SK-N-SH treated with all-trans-retinoic acid at 6 μM for 48 hours (cell line): ENCODE data around the gene HNRNPH2.

Source experiments
- ATAC-seq: fragments of 200-7000 bp; cut with Tn5 transposase; 3 replicates; pipeline ENCODE4 v1.9.1; 2020; ENCODE audit warnings: mild to moderate bottlenecking, moderate library complexity
- ARNTL ChIP-seq: fragments of 450-650 bp; formaldehyde crosslinking; IDR thresholded peaks from 2 replicates; pipeline ENCODE4 v1.5.0; 2020; ENCODE audit warnings: low read depth, mild to moderate bottlenecking, moderate library complexity, borderline replicate concordance
- BACH2 ChIP-seq: fragments of 250-450 bp; sonication (Bioruptor Pico); IDR thresholded peaks from 2 replicates; pipeline ENCODE4 v1.9.0; 2021; ENCODE audit warnings: mild to moderate bottlenecking, borderline replicate concordance
- CSDC2 ChIP-seq: fragments of 250-450 bp; sonication (Bioruptor Pico); IDR thresholded peaks from 2 replicates; pipeline ENCODE4 v1.5.0; 2020; ENCODE audit warnings: mild to moderate bottlenecking, moderate library complexity
- ESRRG ChIP-seq: fragments of 250-450 bp; sonication (Bioruptor Pico); IDR thresholded peaks from 2 replicates; pipeline ENCODE4 v1.6.1; 2021; ENCODE audit warnings: mild to moderate bottlenecking
- GLIS3 ChIP-seq: fragments of 250-450 bp; sonication (Bioruptor Pico); IDR thresholded peaks from 2 replicates; pipeline ENCODE4 v1.5.0; 2020; ENCODE audit warnings: mild to moderate bottlenecking, moderate library complexity
- ISL1 ChIP-seq: fragments of 250-450 bp; sonication (Bioruptor Pico); IDR thresholded peaks from 2 replicates; pipeline ENCODE4 v2.1.2; 2022; ENCODE audit warnings: mild to moderate bottlenecking, moderate library complexity
- OSR1 ChIP-seq: fragments of 250-450 bp; sonication (Bioruptor Pico); IDR thresholded peaks from 2 replicates; pipeline ENCODE4 v1.8.0; 2022; ENCODE audit warnings: moderate library complexity, mild to moderate bottlenecking, inconsistent platforms
- PPARA ChIP-seq: fragments of 250-450 bp; sonication (Bioruptor Pico); IDR thresholded peaks from 2 replicates; pipeline ENCODE4 v1.5.0; 2020; ENCODE audit warnings: mild to moderate bottlenecking, borderline replicate concordance
- SNAI2 ChIP-seq: fragments of 250-450 bp; sonication (Bioruptor Pico); IDR thresholded peaks from 2 replicates; pipeline ENCODE4 v1.5.0; 2020; ENCODE audit warnings: mild to moderate bottlenecking, moderate library complexity
- TOX ChIP-seq: fragments of 250-450 bp; sonication (Bioruptor Pico); IDR thresholded peaks from 2 replicates; pipeline ENCODE4 v1.8.0; 2021; ENCODE audit warnings: mild to moderate bottlenecking, moderate library complexity, borderline replicate concordance
- ZC3H10 ChIP-seq: fragments of 250-450 bp; sonication (Bioruptor Pico); IDR thresholded peaks from 2 replicates; pipeline ENCODE4 v1.5.1; 2021; ENCODE audit warnings: mild to moderate bottlenecking, moderate library complexity
- ZFP3 ChIP-seq: fragments of 250-450 bp; sonication (Bioruptor Pico); IDR thresholded peaks from 2 replicates; pipeline ENCODE4 v1.5.0; 2020; ENCODE audit warnings: mild to moderate bottlenecking, moderate library complexity
- ZFP30 ChIP-seq: fragments of 450-650 bp; formaldehyde crosslinking; IDR thresholded peaks from 2 replicates; pipeline ENCODE4 v1.5.0; 2022; ENCODE audit warnings: mild to moderate bottlenecking, moderate library complexity
- ZNF565 ChIP-seq: fragments of 450-650 bp; formaldehyde crosslinking; conservative IDR thresholded peaks from 2 replicates; pipeline ENCODE4 v1.5.0; 2020; ENCODE audit warnings: low read depth, mild to moderate bottlenecking, moderate library complexity
- ZNF70 ChIP-seq: fragments of 450-650 bp; formaldehyde crosslinking; IDR thresholded peaks from 2 replicates; pipeline ENCODE4 v1.5.0; 2020; ENCODE audit warnings: mild to moderate bottlenecking, moderate library complexity
- ZNF8 ChIP-seq: fragments of 450-650 bp; formaldehyde crosslinking; IDR thresholded peaks from 2 replicates; pipeline ENCODE4 v1.5.0; 2020; ENCODE audit warnings: mild to moderate bottlenecking, moderate library complexity
- TF ChIP-seq, protein P1 (sequence below): fragments of 250-450 bp; sonication (Bioruptor Pico); IDR thresholded peaks from 2 replicates; pipeline ENCODE4 v1.8.0; 2020; ENCODE audit warnings: mild to moderate bottlenecking, moderate library complexity, borderline replicate concordance
- TF ChIP-seq, protein P2 (sequence below): fragments of 250-450 bp; sonication (Bioruptor Pico); IDR thresholded peaks from 2 replicates; pipeline ENCODE4 v1.5.1; 2020; ENCODE audit warnings: low read depth, mild to moderate bottlenecking, moderate library complexity
- TF ChIP-seq, protein P3 (sequence below): fragments of 250-450 bp; sonication (Bioruptor Pico); IDR thresholded peaks from 2 replicates; pipeline ENCODE4 v1.5.1; 2021; ENCODE audit warnings: mild to moderate bottlenecking, moderate library complexity
- TF ChIP-seq, protein P4 (sequence below): fragments of 250-450 bp; sonication (Bioruptor Pico); IDR thresholded peaks from 2 replicates; pipeline ENCODE4 v1.5.0; 2020; ENCODE audit warnings: mild to moderate bottlenecking, moderate library complexity
- TF ChIP-seq, protein P5 (sequence below): fragments of 250-450 bp; sonication (Bioruptor Pico); IDR thresholded peaks from 2 replicates; pipeline ENCODE4 v1.8.0; 2021; ENCODE audit warnings: low read depth, mild to moderate bottlenecking, moderate library complexity, borderline replicate concordance

The HNRNPH2 gene

DNA sequence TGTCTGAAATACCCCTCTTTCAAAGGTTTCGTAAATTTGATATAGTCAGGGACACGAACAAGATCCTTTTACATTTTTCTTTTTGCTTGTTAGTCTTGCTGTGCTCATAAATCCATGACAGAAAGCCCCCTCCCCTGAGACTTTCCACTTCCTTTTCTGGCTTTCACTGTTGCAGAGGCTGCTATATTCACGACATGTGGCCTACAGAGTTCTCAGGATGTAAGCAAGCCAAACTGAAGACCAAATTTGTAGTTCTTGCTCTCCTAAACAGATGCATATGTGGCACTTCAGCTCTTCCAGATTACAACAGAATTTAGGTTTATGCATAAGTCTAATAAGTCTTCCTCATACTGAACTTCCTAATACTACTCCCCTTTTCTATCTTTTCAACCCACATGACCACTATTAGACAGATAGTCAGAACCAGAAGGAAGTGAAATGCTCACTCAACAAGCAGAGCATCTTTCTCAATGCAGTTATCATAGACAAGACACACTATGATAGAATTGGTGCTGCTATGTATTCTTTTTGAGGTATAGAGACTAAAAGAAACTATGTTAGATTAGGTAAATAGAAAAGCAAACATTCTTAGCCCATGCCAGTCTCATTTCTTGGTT is 37.0 kb upstream of the HNRNPH2 start:
- TF ChIP-seq OSR1 (CRISPR knock-in tag), result no peak
- no peak for TF ChIP-seq SNAI2
- no peak for TF ChIP-seq ZC3H10
- TF ChIP-seq CSDC2 (CRISPR knock-in tag), result no peak
- no peak for TF ChIP-seq TOX (CRISPR knock-in tag)
- TF ChIP-seq, protein P1, sequence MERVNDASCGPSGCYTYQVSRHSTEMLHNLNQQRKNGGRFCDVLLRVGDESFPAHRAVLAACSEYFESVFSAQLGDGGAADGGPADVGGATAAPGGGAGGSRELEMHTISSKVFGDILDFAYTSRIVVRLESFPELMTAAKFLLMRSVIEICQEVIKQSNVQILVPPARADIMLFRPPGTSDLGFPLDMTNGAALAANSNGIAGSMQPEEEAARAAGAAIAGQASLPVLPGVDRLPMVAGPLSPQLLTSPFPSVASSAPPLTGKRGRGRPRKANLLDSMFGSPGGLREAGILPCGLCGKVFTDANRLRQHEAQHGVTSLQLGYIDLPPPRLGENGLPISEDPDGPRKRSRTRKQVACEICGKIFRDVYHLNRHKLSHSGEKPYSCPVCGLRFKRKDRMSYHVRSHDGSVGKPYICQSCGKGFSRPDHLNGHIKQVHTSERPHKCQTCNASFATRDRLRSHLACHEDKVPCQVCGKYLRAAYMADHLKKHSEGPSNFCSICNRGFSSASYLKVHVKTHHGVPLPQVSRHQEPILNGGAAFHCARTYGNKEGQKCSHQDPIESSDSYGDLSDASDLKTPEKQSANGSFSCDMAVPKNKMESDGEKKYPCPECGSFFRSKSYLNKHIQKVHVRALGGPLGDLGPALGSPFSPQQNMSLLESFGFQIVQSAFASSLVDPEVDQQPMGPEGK, result no peak
- TF ChIP-seq ISL1 (CRISPR knock-in tag), result no peak
- no peak for TF ChIP-seq BACH2
- no peak for TF ChIP-seq PPARA
- no peak for TF ChIP-seq ESRRG (CRISPR knock-in tag)
- TF ChIP-seq ZNF8, result no peak
- TF ChIP-seq GLIS3 (CRISPR knock-in tag), result no peak
- TF ChIP-seq, protein P2, sequence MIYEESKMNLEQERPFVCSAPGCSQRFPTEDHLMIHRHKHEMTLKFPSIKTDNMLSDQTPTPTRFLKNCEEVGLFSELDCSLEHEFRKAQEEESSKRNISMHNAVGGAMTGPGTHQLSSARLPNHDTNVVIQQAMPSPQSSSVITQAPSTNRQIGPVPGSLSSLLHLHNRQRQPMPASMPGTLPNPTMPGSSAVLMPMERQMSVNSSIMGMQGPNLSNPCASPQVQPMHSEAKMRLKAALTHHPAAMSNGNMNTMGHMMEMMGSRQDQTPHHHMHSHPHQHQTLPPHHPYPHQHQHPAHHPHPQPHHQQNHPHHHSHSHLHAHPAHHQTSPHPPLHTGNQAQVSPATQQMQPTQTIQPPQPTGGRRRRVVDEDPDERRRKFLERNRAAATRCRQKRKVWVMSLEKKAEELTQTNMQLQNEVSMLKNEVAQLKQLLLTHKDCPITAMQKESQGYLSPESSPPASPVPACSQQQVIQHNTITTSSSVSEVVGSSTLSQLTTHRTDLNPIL (CRISPR knock-in tag), result no peak
- TF ChIP-seq ARNTL (CRISPR knock-in tag), result no peak
- TF ChIP-seq ZFP30 (CRISPR knock-in tag), result no peak
- TF ChIP-seq, protein P3, sequence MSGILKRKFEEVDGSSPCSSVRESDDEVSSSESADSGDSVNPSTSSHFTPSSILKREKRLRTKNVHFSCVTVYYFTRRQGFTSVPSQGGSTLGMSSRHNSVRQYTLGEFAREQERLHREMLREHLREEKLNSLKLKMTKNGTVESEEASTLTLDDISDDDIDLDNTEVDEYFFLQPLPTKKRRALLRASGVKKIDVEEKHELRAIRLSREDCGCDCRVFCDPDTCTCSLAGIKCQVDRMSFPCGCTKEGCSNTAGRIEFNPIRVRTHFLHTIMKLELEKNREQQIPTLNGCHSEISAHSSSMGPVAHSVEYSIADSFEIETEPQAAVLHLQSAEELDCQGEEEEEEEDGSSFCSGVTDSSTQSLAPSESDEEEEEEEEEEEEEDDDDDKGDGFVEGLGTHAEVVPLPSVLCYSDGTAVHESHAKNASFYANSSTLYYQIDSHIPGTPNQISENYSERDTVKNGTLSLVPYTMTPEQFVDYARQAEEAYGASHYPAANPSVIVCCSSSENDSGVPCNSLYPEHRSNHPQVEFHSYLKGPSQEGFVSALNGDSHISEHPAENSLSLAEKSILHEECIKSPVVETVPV (CRISPR knock-in tag), result no peak
- TF ChIP-seq ZNF565 (CRISPR knock-in tag), result no peak
- TF ChIP-seq, protein P4, sequence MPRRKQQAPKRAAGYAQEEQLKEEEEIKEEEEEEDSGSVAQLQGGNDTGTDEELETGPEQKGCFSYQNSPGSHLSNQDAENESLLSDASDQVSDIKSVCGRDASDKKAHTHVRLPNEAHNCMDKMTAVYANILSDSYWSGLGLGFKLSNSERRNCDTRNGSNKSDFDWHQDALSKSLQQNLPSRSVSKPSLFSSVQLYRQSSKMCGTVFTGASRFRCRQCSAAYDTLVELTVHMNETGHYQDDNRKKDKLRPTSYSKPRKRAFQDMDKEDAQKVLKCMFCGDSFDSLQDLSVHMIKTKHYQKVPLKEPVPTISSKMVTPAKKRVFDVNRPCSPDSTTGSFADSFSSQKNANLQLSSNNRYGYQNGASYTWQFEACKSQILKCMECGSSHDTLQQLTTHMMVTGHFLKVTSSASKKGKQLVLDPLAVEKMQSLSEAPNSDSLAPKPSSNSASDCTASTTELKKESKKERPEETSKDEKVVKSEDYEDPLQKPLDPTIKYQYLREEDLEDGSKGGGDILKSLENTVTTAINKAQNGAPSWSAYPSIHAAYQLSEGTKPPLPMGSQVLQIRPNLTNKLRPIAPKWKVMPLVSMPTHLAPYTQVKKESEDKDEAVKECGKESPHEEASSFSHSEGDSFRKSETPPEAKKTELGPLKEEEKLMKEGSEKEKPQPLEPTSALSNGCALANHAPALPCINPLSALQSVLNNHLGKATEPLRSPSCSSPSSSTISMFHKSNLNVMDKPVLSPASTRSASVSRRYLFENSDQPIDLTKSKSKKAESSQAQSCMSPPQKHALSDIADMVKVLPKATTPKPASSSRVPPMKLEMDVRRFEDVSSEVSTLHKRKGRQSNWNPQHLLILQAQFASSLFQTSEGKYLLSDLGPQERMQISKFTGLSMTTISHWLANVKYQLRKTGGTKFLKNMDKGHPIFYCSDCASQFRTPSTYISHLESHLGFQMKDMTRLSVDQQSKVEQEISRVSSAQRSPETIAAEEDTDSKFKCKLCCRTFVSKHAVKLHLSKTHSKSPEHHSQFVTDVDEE (CRISPR knock-in tag), result no peak
- TF ChIP-seq ZNF70 (CRISPR knock-in tag), result no peak
- no peak for ATAC-seq

DNA sequence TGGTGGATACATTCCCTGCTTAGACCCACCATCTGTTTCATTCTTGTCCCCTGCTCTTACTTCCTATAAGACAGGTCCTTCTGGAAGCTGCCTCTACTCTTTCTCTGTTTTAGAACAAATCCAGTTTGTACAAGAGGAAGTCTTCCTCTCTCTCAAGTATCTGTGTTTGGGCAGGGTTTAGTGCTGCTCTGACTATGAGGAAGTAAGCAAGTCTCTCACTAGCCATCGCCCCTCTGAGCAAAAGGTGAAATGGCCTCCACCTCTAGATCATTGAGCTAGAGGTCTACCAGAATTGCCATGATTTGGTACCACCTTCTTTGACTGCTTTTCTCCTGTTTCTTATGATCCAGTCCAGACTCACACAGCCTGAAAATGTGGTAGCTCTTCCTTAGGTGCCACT is 30.5 kb upstream of the HNRNPH2 start:
- no peak for ATAC-seq
- TF ChIP-seq ESRRG (CRISPR knock-in tag) (no peak), ZFP3 (CRISPR knock-in tag) (no peak)

- TF ChIP-seq ESRRG (CRISPR knock-in tag) (no peak), ZNF565 (CRISPR knock-in tag) (no peak), PPARA (no peak), BACH2 (no peak), ZFP3 (CRISPR knock-in tag) (no peak), TOX (CRISPR knock-in tag) (no peak), OSR1 (CRISPR knock-in tag) (no peak), ISL1 (CRISPR knock-in tag) (no peak), ARNTL (CRISPR knock-in tag) (no peak)
- TF ChIP-seq, protein P5, sequence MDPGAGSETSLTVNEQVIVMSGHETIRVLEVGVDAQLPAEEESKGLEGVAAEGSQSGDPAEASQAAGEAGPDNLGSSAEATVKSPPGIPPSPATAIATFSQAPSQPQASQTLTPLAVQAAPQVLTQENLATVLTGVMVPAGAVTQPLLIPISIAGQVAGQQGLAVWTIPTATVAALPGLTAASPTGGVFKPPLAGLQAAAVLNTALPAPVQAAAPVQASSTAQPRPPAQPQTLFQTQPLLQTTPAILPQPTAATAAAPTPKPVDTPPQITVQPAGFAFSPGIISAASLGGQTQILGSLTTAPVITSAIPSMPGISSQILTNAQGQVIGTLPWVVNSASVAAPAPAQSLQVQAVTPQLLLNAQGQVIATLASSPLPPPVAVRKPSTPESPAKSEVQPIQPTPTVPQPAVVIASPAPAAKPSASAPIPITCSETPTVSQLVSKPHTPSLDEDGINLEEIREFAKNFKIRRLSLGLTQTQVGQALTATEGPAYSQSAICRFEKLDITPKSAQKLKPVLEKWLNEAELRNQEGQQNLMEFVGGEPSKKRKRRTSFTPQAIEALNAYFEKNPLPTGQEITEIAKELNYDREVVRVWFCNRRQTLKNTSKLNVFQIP, result no peak
- TF ChIP-seq, protein P2 (CRISPR knock-in tag), result no peak
- TF ChIP-seq, protein P1, result no peak
Observed at GRCh38 chrX:101383679-101384205, 24.3 kb upstream of the HNRNPH2 start.

More at GRCh38 chrX:101383679-101384205, 24.3 kb upstream of the HNRNPH2 start:
- ATAC-seq, result no peak
